Activated CD4-positive, alpha-beta T cell treated with anti-CD3 and anti-CD28 coated beads, Interleukin-2, amount 50 U/mL, for 4 hours (primary cell): ENCODE results near the gene MGMT.

Experiments
- DNase-seq, 2 experiments: peaks; one replicate each; pipeline ENCODE4 v3.0.0-alpha.2; 2020

MGMT gene

GRCh38 chr10:129766611-129767550 lies 299.8 kb downstream of the MGMT start:
- no peak for DNase-seq

GRCh38 chr10:129767751-129768150 lies 300.7 kb downstream of the MGMT start:
- DNase-seq = no peak

- DNase-seq = no peak
Observed at GRCh38 chr10:129768437-129769355, 301.7 kb downstream of the MGMT start.

DNA sequence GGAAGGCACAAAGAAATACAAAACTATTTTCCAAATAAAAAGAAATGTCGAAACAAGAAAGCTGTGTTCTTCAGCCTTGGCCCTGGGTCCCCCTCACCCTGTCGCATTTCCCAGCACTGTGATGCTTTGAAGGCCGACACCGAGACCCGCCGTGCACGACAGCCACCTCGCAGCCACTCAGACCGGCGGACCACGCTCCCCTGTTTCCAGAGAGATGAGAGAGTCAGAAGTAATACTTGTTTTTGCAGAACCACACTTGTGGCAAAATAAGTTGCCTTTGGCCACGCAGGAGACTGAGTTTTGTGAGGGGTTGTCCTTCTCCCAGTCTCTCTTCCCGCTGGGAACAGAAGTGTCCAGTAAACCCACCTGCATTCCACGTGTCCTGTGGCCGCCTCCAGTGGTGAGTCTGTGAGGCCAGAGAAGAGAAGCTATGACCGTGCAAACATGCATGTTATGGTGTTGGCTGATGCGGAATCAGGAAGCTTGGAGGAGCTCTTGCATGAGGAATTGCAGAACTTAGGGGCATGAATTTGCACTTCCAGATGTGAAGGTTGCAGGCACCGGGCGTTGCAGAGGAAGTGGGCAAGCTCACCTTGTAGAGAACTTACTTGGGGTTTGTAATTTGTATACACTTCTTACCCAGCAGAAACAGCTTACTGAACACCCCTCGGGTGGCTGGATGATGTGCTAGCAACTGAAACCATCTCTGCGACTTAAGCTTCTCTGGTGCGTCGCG lies 302.5 kb downstream of the MGMT start:
- DNase-seq = no peak

DNA sequence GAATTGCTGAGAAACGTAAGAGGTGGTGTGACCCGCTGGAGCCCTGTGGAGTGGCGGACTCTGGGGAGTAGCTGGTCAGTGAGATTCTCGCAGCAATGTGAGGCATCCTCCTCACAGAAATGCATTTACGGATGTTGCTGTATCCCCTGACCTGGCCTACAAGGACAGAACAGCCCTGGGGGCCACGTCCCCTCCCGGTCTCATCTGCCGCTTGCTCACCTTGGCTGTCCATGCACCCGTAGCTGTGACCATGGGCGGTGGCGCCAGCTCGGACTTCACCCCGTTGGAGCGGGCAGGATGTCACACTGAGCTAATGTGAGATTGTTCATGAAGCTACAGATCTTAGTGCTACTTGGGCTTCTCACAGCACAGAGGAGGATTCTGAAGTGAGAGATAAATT lies 303.2 kb downstream of the MGMT start:
- no peak for DNase-seq

DNA sequence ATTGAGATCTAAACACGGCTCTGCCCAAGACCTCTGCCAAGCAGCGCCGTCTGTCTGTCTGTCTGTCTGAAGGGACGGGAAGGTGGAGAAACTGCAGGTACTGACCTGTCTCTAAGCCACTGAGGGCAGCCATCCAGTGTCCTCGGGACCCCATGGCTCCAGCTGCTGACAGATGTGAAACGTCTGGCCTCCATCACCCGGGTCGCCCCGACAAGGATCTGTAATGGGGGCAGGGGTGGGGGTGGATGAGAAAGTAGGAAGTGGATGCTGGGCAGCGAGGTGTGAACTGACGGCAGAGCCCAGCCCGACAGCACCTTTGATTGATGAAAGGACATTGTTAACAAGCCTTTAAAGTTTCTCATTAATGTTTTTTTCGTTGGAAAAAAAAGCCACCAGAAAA lies 304.0 kb downstream of the MGMT start:
- DNase-seq = no peak

- DNase-seq = no peak
Observed at GRCh38 chr10:129771576-129771975, 304.5 kb downstream of the MGMT start.

- DNase-seq = no peak
Observed at GRCh38 chr10:129771991-129772431, 305.0 kb downstream of the MGMT start.

DNA sequence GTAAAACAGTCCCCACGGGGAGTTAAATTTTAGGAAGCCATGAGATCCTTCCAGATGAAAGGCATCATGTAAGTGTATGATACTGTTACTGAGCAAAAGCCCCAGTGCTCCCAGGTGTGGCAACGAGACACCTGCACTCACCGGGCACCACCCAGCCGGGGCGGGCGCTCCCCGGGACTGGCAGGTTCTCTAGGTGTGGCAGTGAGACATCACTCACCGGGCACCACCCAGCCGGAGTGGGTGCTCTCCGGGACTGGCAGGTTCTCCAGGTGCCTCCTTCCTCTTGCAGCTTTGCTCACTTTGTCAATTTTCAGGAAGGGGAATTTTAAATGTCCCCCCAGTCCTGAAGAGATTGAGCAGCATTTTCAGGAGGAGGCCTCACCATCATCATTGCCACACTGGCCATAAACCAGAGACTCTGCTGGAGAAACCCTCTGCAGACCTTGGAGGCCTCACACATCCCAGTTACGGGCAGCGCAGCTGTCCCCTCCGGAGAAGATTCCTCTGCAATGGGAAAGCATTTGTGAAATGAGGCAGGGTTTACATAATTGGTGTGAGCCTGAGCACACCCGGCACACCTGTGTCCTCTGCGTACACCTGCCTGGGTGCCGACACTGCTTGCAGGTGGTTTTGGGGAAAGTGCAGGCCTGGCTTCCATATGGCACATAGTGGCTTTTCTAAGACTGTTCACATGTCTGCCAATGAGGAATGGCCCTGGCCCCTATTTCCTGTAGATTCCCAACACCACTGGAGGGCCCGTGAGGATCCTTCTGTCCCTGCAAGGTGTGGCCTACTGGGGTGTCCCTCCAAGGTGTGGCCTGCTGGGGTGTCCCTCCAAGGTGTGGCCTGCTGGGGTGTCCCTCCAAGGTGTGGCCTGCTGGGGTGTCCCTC lies 305.7 kb downstream of the MGMT start:
- no peak for DNase-seq

- DNase-seq = no peak
Observed at GRCh38 chr10:129773359-129773990, 306.4 kb downstream of the MGMT start.

DNA sequence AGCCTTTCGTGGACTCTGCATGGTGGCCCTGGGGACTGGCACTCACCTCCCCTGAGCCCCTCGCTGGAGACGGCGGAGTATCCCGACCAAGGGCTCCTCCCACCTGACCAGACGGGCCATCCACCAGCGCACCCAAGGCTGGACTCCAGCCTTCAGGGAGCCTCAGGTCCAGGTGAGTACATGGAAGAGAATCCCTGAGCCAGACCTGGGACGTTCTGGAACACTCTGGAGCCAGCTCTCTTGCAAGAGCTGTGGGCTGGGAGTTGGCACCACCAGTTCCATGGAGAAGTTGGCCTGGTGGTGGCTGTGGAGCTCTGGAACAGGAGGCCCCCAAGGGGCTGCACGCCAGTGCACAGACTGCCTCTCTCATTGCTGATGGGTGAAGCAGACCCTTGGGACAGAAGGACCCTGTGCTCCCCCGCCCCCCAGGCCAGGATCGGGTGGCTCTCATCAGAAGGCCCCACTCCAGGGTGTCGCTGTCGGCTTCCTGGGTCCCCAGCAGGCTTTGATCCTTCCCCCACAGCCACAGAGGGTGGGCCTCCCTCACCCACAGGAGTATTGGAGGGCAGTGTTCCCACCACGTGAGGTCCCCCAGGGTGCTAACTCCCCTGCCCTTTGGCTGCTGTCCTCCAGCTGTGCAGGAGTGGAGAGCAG lies 307.2 kb downstream of the MGMT start:
- no peak for DNase-seq

- no peak for DNase-seq
Observed at GRCh38 chr10:129774736-129775401, 307.8 kb downstream of the MGMT start.

DNA sequence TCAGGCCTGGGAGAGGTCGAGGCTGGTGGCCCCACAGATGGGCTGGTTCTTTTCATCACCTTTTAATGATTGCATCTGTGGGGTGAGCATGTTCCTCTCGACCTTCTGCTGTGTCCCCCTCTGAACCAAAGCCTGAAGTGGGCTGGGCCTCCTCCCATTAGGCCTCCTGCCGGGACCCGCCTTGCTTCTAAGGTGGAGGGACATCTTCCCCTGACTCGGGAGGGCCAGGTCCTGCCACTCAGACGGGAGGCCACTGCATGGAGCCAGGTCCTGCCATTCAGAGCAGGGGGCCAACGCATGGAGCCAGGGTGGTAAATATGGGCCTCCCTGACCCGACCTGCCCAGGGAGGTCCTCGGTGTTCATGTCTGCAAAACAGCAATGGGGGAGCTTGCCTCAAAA lies 308.6 kb downstream of the MGMT start:
- no peak for DNase-seq

- DNase-seq = no peak
Observed at GRCh38 chr10:129777687-129778086, 310.6 kb downstream of the MGMT start.

- no peak for DNase-seq
Observed at GRCh38 chr10:129778571-129778970, 311.5 kb downstream of the MGMT start.

DNA sequence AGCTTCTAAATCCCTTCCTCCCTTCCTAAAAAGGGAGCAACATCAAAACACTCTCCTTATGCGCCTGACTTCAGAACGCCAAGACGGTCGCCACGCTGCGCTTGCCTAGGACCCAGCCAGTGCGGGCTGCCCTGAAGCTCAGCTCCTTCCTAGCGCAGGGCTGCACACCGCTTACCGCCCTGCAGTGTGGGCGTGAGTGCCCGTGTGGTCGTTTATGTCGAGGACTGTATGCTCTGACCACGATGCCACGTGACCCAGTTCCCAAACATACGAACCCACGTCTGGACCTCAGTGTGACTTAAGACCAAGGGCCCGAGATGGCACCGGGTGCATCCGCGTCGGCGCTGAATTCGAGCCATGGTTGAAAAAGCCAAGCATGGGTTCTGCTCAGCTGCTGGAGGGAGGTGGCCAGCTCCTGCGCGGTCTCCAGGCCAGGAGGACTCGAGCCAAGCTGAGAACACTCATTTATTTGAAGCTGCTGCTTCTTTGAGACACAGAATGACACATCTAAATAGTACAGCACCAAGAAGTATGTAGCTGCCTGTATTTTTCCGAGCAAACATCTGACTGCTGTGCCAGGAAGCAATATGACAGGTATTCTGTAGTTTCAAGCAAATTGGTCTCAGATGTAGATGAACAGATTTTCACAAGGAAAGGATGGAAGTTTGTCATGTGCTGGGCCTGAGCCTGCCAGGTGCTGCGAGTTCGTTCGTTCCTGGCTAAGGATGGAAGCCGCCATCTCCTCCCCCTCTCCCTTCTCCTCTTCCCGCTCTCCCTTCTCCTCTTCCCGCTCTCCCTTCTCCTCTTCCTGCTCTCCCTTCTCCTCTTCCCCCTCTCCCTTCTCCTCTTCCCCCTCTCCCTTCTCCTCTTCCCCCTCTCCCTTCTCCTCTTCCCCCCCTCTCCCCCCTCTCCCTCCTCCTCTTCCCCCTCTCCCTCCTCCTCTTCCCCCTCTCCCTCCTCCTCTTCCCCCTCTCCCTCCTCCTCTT lies 312.4 kb downstream of the MGMT start:
- no peak for DNase-seq

DNA sequence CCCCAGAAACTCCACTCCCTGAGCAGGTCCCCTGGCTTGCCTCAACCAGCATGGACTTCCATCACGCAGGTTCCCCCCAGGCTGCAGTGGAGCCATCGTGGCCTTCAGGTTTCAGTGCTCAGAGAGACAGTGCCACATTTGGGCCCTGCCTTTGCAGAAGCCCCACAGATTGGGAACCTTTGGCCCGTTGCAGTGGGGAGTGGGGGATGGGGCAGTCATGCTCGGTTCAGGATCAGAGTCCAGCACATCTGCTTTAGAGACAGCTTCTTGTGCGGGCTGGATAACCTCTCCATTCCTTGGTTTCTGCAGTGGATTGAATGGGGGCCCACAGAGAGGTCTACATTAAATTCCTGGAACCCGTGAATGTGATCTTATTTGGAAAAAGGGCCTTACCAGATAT lies 313.2 kb downstream of the MGMT start:
- DNase-seq = no peak

GRCh38 chr10:129780901-129781795 lies 314.1 kb downstream of the MGMT start:
- DNase-seq = no peak
